ENCODE data around the gene DLG2.

DLG2 gene

GRCh38 chr11:84345027-84345426, 1282.1 kb downstream of the DLG2 start:
- H3K4me3 ChIP-seq (ENCODE audit: low read length) = no peak overlapping the region
- no peak for DNase-seq (ENCODE audit: low read depth)
- no peak for TF ChIP-seq CTCF (IDR thresholded peaks at IDR 0.05; ENCODE audit: insufficient read depth, low read depth, low read length, missing control alignments)

GRCh38 chr11:84339796-84340195, 1287.3 kb downstream of the DLG2 start:
- no peak for TF ChIP-seq CTCF (IDR thresholded peaks at IDR 0.05; ENCODE audit: insufficient read depth, low read depth, low read length, missing control alignments)
- no peak for DNase-seq (ENCODE audit: low read depth)
- no peak overlapping the region for H3K4me3 ChIP-seq (ENCODE audit: low read length)

GRCh38 chr11:84333221-84333620, 1293.9 kb downstream of the DLG2 start:
- no peak for TF ChIP-seq CTCF (IDR thresholded peaks at IDR 0.05; ENCODE audit: insufficient read depth, low read depth, low read length, missing control alignments)
- no peak for DNase-seq (ENCODE audit: low read depth)
- H3K4me3 ChIP-seq (ENCODE audit: low read length) = no peak overlapping the region

GRCh38 chr11:84322211-84322610, 1304.9 kb downstream of the DLG2 start:
- no peak for DNase-seq (ENCODE audit: low read depth)
- H3K4me3 ChIP-seq (ENCODE audit: low read length) = no peak overlapping the region
- TF ChIP-seq CTCF (IDR thresholded peaks at IDR 0.05; ENCODE audit: insufficient read depth, low read depth, low read length, missing control alignments) = no peak

- TF ChIP-seq CTCF (IDR thresholded peaks at IDR 0.05; ENCODE audit: insufficient read depth, low read depth, low read length, missing control alignments) = no peak
- DNase-seq (ENCODE audit: low read depth) = no peak
- H3K4me3 ChIP-seq (ENCODE audit: low read length) = no peak overlapping the region
Measured at GRCh38 chr11:84319863-84320262, 1307.3 kb downstream of the DLG2 start.

GRCh38 chr11:84316866-84317555, 1310.1 kb downstream of the DLG2 start:
- DNase-seq (ENCODE audit: low read depth) = peak; percentile 22
- H3K4me3 ChIP-seq (ENCODE audit: low read length) = no peak overlapping the region
- TF ChIP-seq CTCF (IDR thresholded peaks at IDR 0.05; ENCODE audit: insufficient read depth, low read depth, low read length, missing control alignments) = no peak

- no peak for DNase-seq (ENCODE audit: low read depth)
- no peak overlapping the region for H3K4me3 ChIP-seq (ENCODE audit: low read length)
- TF ChIP-seq CTCF (IDR thresholded peaks at IDR 0.05; ENCODE audit: insufficient read depth, low read depth, low read length, missing control alignments) = no peak
Measured at GRCh38 chr11:84313830-84314359, 1313.2 kb downstream of the DLG2 start.

Data from epithelial cell of esophagus (primary cell).